UCSD-AML1 (cell line): ENCODE results near the gene LRRC47.

Experiments used
- DNase-seq: peaks from one replicate; lab custom pipeline; 2025; ENCODE audit not compliant: unreplicated experiment; lab: John Stamatoyannopoulos, UW

LRRC47 gene

GRCh38 chr1:3772715-3773571 lies 23.4 kb downstream of the LRRC47 start, which contains the start of gene SMIM1:
SMIM1 (plus strand) TSS chr1:3772749; CDS start chr1:3775374, 2,625 bp downstream.
- no peak for DNase-seq

DNA sequence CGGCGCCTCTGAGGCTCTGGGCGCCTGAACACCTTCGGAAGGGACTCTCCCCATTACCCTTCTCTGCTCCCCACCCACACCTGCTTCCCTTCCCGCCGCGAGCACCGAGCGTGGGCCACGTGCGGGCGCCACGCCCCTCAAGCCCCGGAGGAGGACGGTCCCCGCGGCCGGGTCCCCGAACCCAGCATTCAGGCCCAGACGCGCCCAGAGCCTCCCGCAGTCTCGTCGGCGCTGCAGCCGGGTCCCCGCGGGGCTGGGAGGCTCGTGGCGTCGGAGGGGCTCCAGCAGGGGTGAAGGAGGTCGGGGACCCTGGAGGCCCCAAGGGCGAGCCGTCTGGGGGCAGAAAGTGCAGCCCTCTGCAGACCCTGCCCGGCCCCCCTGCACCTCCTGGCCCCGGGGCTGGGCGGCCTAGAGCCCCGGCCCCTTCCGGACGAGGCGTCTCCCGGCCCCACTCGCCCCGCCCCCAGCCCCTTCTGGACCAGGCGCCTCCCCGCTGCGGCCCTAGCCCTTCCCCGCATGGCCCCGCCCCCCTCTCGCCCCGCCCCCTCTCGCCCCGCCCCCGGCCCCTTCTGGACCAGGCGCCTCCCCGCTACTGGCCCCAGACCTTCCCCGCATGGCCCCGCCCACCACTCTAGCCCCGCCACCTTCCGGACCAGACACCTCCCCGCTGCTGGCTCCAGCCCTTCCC lies 24.1 kb downstream of the LRRC47 start:
- peak; percentile 91 for DNase-seq

DNA sequence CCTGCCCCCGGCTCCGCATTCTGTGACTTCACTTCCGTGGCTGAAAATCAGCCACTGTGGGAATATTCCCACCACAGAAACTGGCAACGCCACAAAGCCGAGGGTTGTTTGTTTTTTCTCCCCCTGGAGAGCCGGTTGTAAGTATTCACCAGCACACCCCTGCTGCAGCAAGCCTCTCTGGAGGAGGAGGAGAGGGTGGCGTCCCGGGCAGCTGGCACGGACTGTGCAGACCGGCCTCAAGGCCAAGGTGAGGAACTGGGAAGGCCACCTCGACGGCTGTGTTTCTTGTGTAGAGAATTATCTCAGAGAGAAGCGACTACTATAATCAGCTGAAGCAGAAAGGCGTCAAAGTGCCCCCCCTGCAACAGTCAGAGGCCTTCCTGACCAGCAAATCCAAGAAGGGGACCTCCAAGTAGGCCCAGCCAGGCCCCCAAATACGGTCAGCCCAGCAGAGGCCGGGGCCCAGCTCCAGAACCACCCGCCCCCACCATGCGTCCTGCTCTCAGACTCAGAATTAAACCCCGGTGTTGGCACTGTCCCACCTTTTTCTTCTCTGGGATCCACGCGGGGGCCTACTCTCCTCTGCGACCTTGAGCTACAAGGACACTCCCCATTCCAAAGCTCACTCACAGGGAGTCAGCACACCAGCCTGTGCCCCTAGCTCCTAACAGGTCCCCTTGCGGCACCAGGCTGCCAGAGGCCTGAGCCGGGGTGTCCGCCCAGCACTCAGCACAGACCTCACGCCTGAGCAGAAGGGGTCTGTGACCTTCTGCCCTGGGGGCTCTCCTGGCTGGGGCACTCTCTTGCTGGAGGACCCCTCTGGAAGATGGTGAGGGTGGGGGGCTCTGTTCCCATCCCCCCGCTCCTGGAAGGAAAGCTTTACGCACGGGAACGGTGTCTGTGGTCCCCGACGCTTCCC lies 24.9 kb downstream of the LRRC47 start:
- no peak for DNase-seq

GRCh38 chr1:3770047-3770765 lies 26.1 kb downstream of the LRRC47 start:
- DNase-seq: no peak

GRCh38 chr1:3768811-3769390 lies 27.4 kb downstream of the LRRC47 start:
- DNase-seq: no peak

DNA sequence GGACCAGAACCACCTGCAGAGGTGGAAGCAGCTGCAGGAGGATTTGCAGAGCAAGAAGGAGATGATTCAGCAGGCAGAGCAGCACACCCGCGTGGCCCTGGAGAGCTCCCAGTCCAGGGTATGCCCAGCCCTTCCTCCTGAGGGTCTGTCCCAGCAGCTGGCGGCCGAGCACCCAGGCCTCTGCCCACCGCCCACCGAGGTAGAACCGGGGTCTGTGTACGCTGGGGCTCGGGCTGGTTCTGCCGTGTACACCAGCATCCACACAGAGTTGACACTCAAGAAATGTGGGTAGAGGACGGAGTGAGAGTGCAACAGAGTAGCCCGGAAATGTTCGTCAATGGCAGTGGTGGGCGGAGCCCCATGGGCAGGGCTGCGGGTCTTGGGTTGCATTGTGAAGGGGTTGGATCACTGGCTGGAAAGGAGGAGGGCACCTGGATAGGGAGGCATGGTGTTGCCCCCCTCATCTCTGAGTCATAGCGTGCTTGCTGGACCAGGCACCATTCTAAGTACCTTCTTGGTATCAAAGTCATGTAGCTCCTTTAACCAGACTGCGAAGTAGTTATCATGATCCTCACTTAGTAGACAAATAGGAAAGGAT lies 28.9 kb downstream of the LRRC47 start:
- DNase-seq: no peak

- no peak for DNase-seq
Measured at GRCh38 chr1:3763351-3764125, 32.8 kb downstream of the LRRC47 start.

- no peak for DNase-seq
Measured at GRCh38 chr1:3762873-3763228, 33.4 kb downstream of the LRRC47 start.

DNA sequence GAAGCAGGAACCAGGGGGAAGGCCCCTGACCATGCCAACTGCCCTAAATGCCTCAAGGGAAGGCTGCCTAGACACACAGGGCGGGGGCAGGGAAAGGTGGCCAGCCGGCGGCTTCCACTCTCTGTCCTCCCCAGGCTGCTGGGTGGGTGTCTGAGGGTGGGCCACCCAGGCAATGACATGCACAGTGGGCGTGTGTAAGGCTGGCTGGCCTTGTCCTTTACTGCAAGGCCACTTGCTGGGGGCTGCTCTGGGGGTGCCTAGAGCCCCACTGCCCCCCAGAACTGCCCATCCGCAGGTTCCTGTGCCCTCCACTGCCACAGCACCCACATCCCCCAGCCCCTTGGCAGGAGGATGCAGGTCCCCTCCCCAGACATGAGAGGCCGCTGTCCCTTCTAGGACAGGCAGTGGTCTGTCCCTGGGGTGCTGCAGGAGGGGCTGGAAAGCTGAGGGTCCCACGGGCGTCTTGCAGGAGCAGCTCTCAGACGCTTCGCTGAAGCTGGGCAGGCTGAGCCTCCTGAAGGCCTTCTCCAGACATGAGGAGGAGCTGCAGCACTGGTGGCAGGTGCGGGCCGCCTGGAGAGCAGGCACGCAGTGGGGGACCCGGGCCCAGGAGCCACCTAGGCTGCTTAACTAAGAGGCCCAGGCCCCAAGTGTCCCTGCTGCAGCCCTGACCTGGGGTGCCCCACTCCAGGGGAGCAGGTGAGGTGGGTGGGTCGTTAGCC lies 34.0 kb downstream of the LRRC47 start:
- DNase-seq: no peak

DNA sequence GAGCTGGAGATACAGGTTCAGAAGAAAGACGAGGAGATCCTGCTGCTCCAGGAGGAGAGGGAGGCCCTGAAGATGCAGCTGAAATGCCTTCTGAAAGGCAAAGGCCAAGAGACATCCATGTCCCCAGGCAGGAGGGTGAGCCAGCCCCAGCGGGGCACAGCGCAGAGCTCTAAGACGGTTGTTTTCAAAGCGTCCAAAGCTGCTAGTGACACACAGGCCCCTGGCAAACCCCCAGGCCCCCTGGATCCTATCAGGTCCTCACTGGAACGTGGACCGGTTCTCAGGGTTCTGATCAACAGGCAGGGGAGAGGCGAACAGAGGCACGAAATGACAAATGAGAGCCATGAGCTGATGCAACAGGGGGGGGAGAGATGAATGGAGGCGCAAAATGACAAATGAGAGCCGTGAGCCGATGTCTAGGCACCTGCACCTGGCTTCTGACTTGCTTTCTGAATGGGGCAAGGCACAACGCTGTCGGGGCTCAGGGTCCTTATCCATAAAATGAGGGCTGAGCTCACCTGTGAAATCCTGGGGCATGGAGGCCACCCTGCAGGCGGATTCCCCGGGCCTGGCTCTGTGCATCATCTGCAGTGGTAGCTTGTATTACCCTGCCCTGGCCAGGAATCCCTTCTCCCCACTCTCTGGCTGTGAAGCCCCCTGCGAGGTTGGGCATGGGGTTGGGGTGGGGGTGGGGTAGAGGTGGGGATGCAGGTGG lies 34.8 kb downstream of the LRRC47 start:
- DNase-seq: no peak

- DNase-seq: no peak
Measured at GRCh38 chr1:3759796-3760195, 36.5 kb downstream of the LRRC47 start.

GRCh38 chr1:3759164-3759563 lies 37.1 kb downstream of the LRRC47 start:
- no peak for DNase-seq

GRCh38 chr1:3756394-3756793 lies 39.9 kb downstream of the LRRC47 start:
- DNase-seq: no peak

GRCh38 chr1:3753656-3754454 lies 42.4 kb downstream of the LRRC47 start:
- DNase-seq: no peak

DNA sequence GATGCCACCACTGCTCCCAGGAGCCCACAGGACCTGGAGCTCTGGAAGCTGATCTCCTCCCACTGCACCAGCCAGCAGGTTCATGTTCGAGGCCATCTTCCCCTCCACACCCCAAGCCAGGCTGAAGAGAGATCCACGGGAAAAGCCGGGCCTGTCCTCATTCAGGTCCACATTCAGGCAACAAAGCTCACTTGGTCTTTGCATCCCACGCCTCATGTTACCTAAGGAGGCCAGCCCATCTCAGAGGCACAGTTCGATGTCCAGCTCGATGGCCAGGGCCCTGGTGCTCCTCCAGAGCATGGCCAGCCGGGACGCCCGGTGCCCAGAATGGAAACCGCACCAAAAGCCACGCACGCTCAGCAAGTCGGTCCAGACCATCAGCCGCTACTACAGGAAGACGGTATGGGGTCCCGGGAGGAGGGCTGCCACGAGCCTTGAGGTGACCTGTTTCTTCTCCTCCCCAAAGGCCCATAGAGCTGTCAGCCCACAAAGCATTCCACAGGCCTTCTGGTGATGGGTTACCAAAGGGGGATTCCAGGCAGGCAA lies 43.8 kb downstream of the LRRC47 start, which contains the start of gene CCDC27:
Gene CCDC27, plus strand, starts transcription at position 51 of the 546 bp plus-strand sequence. Its CDS starts 32 bp downstream, at position 83.
- DNase-seq: no peak

DNA sequence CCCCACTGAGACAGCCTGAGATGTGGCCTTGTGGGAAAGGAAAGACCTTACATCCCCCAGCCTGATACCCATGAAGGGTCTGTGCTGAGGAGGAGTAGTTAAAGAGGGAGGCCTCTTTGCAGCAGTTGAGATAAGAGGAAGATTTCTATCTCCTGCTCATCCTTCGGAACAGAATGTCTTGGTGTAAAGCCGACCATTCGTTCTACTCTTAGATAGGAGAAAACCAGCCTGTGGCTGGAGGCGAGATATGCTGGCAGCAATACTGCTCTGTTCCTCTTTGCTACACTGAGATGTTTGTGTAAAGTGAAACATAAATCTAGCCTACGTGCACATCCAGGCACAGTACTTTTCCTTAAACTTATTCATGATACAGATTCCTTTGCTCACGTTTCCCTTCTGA lies 45.6 kb downstream of the LRRC47 start:
- no peak for DNase-seq

DNA sequence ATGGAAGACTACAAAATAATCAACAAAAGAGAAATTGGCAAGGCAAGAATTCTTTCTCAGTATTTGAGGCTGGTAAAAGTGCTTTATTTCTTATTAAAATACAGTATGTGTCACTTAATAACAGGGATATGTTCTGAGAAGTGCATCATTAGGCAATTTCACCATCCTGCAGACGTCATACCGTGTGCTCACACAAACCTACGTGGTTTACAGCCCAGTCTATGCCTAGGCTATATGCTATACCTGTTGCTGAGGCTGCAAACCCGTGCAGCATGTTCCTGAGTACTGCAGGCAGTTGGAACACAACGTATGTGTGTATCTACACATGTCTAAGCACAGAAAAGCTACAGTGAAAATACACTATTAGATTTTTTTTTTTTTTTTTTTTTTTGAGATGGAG lies 46.8 kb downstream of the LRRC47 start:
- DNase-seq: no peak
